OCI-LY1 (cell line): Measurements from ENCODE around the gene FAM193B.

Experiments
- EZH2 ChIP-seq: fragments of 200-600 bp; sonication (generic), shearing (Covaris generic); IDR thresholded peaks from 2 replicates; pipeline ENCODE4 v1.8.0; 2017; ENCODE audit warnings: borderline replicate concordance, mixed run types, mild to moderate bottlenecking, antibody characterized with exemption, low read length, moderate library complexity, mixed read lengths
- TF ChIP-seq, protein P1 (sequence below): fragments of 200-600 bp; sonication (generic), shearing (Covaris generic); IDR thresholded peaks from 2 replicates; pipeline ENCODE4 v1.5.1; 2017; ENCODE audit warnings: mild to moderate bottlenecking, antibody characterized with exemption, low read length, moderate library complexity, mixed read lengths

GRCh38 chr5:177470759-177471536, 83.4 kb downstream of the FAM193B start:
- TF ChIP-seq EZH2: no peak
- TF ChIP-seq, protein P1, sequence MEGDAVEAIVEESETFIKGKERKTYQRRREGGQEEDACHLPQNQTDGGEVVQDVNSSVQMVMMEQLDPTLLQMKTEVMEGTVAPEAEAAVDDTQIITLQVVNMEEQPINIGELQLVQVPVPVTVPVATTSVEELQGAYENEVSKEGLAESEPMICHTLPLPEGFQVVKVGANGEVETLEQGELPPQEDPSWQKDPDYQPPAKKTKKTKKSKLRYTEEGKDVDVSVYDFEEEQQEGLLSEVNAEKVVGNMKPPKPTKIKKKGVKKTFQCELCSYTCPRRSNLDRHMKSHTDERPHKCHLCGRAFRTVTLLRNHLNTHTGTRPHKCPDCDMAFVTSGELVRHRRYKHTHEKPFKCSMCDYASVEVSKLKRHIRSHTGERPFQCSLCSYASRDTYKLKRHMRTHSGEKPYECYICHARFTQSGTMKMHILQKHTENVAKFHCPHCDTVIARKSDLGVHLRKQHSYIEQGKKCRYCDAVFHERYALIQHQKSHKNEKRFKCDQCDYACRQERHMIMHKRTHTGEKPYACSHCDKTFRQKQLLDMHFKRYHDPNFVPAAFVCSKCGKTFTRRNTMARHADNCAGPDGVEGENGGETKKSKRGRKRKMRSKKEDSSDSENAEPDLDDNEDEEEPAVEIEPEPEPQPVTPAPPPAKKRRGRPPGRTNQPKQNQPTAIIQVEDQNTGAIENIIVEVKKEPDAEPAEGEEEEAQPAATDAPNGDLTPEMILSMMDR: no peak
